Measurements from ENCODE around the gene RHBDL1. TPM values are rescaled to one million over a fixed set of nuclear protein-coding genes. Genes with fewer than 3 reads are reported as not detected.

RHBDL1 gene
- total RNA-seq = 0.98 and 2.0 TPM in 2 replicates

DNA sequence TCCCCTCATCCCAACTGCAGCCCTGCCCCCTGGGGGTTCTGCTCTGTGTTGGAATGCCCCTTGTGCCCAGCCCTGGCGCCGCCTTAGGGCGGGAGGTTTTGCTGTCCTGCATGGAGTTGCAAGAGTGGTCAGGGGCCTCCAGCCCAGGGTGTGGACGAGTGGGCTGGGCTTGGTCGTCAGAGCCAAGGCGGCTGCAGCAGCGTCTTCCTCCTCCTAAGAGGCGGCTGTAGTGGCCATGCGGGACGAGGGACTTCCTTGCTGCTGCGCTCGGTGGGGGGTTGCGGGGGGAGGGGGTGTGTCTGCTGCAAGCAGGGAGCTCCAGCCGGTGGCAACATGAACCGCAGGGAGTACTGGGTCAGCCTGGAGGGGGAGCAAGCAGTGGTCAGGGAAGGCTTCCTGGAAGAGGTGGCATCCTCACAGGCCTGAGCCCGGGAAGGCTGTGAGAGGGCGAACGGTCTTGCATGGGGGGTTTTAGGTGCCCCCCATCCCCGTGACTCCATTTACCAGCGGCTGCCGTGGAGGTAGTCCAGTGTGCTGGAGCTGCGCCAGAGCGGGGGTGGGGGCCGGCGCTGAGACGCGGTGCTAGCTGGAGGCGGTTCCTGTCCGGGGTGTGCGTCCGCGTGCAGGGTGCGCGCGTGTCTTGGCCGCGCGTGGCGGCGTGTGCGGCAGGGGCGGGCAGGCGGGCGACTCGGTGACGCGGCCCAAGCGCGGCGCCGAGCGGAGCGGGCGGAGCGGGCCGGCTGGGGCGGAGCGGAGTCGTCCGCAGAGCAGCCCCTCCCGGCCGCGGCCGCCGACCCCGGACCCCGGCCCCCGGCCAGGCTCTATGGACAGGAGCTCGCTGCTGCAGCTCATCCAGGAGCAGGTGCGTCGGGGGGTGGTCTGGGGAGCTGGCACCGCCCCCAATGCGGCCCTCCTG lies at the start of gene RHBDL1:
TSS of gene RHBDL1 (plus strand) at position 704 of the 916 bp plus-strand sequence. CDS start at position 824, 120 bp downstream.
- intact Hi-C loops (cut with micrococcal nuclease) = no loop called here

DNA sequence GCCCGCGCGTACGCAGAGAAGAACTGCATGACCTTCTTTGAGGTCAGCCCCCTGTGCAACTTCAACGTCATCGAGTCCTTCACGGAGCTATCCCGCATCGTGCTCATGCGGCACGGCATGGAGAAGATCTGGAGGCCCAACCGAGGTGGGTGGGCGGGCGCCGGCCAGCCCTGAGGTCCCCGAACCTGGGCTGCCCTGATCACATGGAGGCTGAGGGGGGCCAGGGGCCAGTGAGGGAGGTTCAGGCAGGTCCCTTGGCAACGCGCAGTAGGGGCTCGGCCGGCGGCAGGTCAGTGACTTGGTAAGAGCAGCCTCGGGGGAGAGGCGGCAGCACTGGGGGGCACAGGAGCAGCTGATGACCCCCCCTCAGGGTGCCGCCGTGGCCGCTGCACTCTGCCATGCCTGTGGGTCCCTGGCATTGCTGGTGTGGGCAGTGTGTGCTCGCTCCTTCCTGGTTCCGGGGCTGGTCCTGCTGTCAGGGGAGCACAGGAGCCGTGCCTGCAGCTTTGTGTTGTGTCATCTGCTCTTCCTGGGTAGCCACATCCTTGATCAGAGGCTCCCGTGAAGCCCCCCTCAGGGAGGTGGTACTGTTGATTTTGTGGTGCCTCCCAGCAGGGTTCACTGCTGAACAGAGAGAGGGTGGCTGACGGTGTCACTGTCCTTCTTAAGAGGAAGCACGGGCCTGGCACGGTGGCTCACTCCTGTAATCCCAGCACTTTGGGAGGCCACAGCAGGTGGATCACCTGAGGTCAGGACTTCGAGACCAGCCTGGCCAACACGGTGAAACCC lies 49.3 kb upstream of the RHBDL1 start:
- intact Hi-C loops (cut with micrococcal nuclease) = no loop called here

DNA sequence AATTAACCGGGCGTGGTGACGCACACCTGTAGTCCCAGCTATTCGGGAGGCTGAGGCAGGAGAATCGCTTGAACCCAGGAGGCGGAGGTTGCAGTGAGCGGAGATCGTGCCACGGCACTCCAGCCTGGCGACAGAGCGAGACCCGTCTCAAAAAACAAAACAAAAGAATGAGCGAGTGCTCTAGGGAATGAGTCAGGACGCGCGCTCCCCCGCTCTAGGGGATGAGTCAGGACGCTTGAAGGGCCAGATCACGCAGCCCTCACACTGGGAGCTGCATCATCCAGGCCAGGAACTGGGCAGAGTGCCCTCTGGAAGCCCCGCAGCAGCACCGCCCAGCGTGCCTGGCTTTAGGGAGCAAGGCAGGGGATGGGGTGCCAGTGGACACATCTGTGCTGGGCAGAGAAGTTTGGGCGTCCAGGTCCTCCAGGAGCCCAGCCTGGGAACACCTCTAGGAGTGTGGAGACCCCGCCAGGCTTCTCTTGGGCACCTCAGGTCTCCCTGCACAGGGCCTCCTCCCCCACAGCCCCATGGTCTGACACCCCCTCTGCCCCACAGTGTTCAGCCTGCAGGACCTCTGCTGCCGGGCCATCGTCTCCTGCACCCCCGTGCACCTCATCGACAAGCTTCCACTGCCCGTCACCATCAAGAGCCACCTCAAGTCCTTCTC lies 48.6 kb upstream of the RHBDL1 start:
- intact Hi-C loops (cut with micrococcal nuclease) = no loop called here

DNA sequence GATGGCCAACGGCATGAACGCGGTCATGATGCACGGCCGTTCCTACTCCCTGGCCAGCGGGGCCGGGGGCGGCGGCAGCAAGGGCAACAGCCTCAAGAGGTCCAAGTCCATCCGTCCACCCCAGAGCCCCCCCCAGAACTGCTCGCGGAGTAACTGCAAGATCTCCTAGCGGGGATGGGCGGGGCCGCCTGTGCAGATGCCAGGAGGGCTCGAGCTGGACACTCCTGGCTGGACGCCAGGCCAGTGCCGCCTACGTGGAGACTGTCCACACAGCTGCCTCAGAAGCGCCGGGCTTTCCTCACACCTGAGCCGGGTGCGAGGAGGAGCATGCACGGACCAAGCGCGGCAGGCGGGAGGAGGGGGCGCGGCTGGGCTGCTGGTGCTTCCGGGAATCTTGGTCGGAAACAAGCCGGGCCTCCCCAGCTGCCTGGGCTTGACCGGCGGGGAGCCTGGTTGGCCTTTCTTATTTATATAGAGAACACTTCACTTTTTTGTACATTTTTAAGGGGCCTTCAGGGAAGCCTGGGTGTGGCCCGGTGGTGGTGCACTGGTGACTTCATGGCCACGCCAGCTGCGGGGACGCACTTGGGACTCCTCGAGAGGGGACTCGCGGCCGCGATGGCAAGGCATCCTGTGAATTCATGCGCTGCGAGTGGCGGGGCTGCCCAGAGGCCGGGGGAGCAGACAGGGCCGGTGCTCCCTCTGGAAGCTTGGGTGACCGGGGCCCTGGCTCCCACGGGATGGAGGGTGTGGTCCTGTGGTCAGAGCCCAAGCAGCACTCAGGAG lies 47.8 kb upstream of the RHBDL1 start:
- intact Hi-C loops (cut with micrococcal nuclease) = no loop called here

DNA sequence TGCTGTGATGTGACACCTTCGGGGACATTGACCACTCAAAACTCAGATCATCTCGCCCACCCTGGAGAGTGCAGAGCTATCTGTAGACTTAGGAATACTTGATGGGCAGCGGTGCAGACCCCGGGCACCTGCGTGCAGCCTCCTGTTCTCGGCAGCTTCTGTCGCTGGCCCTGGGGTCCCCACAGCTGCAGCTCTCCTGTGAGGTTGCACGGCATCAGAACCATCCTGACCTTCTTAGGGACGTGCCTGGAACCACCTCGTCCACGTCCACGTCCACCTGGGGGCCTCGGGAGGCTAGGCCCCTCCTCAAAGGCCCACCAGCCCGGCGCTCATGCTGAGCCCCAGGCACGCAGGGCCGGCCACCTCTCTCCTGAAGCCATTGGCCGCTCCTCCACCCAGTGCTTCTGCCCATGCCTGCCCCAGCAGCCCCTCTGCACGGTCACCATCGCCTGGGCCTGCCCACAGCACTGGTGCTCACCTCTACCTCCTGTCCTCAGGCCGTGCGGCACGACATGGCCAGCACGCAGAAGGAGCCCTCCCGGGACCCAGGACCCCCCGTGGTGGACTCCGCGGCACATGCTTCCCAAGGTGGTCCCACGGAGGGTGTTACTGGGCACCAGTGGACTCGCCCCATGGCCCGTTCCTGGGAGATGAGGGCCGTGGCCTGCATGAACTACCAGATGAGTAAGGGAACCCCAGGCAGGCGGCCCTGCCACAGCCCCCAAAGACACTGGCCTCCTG lies 47.0 kb upstream of the RHBDL1 start:
- intact Hi-C loops (cut with micrococcal nuclease) = no loop called here

DNA sequence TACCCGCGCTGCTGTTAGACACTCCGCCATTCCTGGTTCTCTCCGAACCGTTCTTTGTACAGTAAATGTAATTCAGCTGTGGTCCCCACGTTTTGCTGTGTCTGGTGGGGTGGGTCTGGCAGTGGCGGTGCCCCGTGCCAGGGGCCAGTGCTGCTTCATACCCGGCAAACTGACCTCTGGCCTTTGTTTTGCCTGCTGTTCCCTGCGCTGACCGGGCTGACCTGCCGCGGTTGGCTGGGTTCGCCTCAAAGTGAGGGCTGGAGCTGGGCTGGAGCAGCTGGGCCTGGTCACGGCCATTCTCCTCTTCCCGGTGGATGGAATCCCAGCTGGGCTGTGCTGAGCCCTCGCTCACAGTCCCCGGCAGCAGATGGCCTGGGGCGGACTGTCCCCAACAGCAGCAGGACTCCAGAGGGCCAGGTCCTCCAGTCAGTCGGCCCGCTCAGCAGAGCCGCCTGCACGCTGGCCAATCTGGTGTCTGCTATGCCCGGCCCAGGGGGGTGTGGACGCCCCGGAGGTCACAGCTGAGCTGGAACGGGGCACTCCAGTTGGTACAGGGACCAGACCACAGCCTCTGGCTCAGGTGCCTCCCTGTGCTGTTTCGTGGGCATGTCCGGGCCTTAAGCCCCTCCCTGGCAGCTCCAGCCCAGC lies 46.2 kb upstream of the RHBDL1 start:
- intact Hi-C loops (cut with micrococcal nuclease) = no loop called here

DNA sequence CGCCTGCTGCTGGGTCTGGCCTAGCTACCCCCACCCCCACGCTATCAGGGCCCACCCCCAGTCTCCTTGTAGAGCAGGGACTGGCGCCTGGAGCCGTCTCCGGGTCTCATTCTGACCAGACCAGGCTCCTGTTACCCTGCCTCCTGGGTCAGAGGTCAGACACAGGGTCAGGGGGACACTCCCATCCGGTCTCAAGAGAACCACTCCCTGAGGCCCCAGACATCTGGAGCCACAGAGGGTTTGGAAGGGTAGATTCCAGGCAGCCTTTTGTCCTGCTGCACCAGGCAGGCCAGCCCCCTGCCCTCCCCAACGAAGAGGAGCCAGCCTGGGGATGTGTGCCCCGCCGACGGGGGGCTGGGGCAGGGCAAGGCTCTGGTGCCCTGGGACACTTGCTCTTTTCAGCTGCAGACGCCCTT lies 45.6 kb upstream of the RHBDL1 start:
- intact Hi-C loops (cut with micrococcal nuclease) = no loop called here

DNA sequence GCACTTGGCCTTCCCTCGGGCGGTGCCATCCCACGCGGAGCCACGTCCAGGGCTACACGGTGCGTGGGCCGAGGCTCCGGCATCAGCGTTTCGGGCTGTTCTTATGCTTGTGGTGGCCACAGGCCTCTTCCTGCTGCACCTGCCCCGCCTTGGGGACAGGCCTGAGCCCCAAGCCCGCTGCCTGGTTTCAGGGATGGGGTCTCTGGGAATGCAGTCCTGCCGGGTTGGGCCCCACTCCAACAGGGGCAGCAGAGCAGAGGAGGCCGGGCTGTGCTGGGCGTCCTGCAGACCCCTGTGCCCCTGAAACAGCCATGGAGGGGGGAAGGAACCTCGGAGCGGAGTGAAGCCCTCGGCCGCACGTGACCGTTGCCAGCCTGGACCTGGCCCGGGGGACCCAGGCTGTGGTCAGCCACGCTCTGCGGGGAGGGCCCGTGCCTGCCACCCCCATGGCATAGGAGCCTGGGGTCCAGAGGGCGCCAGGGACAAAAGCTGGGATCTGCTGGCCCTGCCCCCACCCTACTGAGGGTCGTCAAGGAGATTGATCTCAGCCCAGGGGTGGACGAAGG lies 45.1 kb upstream of the RHBDL1 start:
- intact Hi-C loops (cut with micrococcal nuclease) = no loop called here

DNA sequence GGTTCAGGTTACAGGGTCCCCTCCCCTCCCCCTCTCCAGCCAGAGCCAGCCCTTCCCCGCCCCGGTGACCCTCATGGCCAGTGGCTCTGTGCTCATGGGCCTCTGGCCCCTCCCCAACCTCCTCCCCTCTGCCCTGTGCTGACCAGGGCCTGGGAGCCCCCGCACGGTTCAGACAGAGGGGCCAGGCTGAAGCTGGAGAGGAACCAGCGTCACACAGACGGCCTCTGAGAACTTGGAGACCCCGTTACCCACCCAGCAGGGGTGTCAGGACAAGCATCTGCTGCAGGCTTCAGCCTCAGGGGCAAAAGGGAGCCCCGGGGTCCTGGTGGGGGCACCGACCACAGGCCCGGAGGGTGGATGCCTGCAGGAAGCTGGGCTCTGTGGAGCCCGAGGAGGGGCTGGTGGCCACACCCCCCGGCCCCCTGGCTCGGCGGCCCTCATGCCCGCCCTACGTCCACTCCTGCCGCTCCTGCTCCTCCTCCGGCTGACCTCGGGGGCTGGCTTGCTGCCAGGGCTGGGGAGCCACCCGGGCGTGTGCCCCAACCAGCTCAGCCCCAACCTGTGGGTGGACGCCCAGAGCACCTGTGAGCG lies 44.6 kb upstream of the RHBDL1 start, which contains the start of gene WFIKKN1:
TSS of gene WFIKKN1 (plus strand) at position 171 of the 591 bp plus-strand sequence. CDS start at position 440, 269 bp downstream.
- intact Hi-C loops (cut with micrococcal nuclease) = no loop called here

DNA sequence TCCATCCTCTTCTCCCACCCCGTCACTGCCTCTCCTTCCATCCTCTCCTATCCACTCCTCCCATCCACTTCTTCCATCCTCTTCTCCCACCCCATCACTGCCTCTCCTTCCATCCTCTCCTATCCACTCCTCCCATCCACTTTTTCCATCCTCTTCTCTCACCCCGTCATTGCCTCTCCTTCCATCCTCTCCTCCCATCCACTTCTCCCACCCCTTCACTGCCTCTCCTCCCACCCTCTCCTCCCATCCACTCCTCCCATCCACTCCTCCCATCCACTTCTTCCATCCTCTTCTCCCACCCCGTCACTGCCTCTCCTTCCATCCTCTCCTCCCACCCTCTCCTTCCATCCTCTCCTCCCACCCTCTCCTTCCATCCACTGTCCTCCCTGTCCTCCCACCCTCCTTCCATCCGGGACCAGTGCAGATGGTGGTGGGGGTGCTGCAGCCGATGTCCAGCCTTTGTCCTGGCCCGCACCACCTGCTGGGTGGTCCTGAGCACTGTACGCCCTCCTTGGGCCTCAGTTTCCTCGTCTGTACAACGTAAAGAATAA lies 43.6 kb upstream of the RHBDL1 start:
- intact Hi-C loops (cut with micrococcal nuclease) = no loop called here

DNA sequence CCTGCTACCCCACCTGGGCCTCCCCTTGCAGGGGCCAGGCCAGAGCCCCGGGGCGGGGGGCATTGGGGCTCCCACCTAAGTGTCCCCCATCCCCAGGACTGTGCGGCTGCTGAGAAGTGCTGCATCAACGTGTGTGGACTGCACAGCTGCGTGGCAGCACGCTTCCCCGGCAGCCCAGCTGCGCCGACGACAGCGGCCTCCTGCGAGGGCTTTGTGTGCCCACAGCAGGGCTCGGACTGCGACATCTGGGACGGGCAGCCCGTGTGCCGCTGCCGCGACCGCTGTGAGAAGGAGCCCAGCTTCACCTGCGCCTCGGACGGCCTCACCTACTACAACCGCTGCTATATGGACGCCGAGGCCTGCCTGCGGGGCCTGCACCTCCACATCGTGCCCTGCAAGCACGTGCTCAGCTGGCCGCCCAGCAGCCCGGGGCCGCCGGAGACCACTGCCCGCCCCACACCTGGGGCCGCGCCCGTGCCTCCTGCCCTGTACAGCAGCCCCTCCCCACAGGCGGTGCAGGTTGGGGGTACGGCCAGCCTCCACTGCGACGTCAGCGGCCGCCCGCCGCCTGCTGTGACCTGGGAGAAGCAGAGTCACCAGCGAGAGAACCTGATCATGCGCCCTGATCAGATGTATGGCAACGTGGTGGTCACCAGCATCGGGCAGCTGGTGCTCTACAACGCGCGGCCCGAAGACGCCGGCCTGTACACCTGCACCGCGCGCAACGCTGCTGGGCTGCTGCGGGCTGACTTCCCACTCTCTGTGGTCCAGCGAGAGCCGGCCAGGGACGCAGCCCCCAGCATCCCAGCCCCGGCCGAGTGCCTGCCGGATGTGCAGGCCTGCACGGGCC lies 42.8 kb upstream of the RHBDL1 start:
- intact Hi-C loops (cut with micrococcal nuclease) = no loop called here

DNA sequence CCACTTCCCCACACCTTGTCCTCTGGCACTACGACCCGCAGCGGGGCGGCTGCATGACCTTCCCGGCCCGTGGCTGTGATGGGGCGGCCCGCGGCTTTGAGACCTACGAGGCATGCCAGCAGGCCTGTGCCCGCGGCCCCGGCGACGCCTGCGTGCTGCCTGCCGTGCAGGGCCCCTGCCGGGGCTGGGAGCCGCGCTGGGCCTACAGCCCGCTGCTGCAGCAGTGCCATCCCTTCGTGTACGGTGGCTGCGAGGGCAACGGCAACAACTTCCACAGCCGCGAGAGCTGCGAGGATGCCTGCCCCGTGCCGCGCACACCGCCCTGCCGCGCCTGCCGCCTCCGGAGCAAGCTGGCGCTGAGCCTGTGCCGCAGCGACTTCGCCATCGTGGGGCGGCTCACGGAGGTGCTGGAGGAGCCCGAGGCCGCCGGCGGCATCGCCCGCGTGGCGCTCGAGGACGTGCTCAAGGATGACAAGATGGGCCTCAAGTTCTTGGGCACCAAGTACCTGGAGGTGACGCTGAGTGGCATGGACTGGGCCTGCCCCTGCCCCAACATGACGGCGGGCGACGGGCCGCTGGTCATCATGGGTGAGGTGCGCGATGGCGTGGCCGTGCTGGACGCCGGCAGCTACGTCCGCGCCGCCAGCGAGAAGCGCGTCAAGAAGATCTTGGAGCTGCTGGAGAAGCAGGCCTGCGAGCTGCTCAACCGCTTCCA lies 42.0 kb upstream of the RHBDL1 start:
- intact Hi-C loops (cut with micrococcal nuclease) = no loop called here

DNA sequence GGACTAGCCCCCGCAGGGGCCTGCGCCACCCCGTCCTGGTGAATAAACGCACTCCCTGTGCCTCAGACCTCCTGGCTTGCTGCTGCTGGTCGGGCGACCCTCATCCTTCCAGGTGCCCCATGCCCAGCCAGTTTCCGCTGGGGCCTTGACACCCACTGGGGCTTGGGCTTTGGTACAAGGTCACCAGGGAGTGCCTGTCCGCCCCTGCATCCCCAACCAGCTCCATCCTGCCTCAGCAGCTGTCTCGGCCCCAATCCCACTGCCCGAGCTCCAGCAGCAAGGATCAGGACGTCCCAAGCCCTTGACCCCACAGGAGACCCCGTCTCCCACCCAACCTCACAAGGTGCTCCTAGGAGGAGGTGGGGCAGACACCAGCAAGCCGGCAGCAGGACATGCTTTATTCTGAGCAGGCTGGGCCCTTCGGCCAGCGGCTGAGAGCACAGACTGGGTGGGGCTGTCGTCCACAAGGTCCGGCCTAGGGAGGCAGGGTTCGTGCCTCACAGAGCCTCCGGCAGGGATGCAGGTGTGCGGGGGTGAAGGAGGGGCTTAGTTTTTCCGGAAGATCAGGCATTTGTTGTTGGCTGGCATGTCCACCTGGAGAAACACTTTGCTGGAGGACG lies 41.3 kb upstream of the RHBDL1 start:
- intact Hi-C loops (cut with micrococcal nuclease) = no loop called here

DNA sequence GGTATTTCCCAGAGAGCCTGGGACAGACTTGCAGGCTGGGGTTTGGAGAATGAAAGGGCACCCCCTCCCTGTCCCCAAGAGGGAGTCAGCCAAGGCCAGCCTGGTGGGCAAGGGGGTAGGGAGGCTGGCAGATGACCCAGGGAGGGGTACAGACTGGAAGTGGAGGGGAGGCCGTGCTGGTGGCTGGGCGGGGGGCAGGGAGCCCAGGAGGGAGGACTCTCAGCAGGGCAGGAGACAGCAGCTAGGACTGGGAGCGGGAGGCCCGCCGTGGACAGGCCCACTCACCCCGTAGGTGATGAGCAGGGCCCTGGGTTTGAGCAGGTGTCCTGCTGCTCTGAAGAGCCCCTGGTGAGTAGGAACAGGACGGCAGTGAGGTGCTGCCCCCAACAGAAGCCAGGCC lies 40.5 kb upstream of the RHBDL1 start:
- intact Hi-C loops (cut with micrococcal nuclease) = no loop called here

DNA sequence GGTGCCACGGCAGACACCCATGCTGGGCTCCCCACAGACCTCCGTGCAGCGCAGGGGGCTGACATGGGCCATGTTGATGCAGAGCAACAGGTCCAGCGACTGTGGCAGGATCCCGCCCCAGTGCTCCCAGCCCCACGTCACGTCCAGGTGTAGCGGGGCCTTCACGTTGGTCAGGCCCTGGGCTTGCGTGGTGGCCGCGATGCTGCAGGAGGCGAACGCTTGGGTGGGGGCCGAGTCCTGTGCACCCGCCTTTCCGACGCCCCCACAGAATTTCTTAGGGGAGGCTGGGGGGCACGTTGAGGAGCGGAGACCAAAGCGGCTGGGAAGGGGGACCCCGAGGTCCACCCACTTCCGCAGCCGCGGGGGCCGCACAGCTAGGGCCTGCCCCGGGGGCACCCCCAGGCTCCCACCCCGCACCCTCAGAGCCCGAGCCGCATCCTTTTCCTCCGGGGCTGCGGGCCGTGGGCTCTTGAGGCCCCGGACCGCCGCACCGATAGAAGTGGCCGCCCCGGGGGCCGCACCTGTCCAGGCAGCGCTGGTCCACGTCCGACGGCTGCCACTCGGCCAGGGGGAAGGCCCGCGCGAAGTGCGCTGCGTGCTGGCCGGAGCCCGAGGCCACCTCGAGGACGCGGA lies 39.8 kb upstream of the RHBDL1 start:
- intact Hi-C loops (cut with micrococcal nuclease) = loop anchor here (1.0 kb wide), 5 partner anchors 14 to 265 kb away; partner anchors contain the start of genes CAPN15, MRPL28 and WDR90

Measured in T-helper 1 cell treated with Interleukin-12 subunit alpha and Interleukin-12 subunit beta and Interleukin-4 antibody, amounts not matched to agents 30 ng/mL and 1 ng/mL, for 36 hours (primary cell).